HepG2 (cell line): ENCODE results near the gene TLCD3B. TPM values are rescaled to one million over a fixed set of nuclear protein-coding genes. Genes with fewer than 3 reads are reported as not detected.

Experiments
- BORCS8-MEF2B ChIP-seq: sonication (generic); formaldehyde crosslinking; IDR thresholded peaks from 2 replicates; pipeline ENCODE4 v1.8.0; 2022; ENCODE audit warnings: mild to moderate bottlenecking, missing genetic modification reagents
- BRF2 ChIP-seq: sonication (generic); formaldehyde crosslinking; IDR thresholded peaks from 2 replicates; pipeline ENCODE4 v1.8.1; 2022; ENCODE audit warnings: mild to moderate bottlenecking, missing genetic modification reagents
- DBP ChIP-seq: sonication (generic); formaldehyde crosslinking; IDR thresholded peaks from 2 replicates; pipeline ENCODE4 v1.4.0; 2020; ENCODE audit warnings: missing genetic modification reagents; ENCODE audit errors: not compliant biosample characterization
- KLF16 ChIP-seq, 2 experiments: sonication (generic) in 1 of 2; formaldehyde crosslinking in 1 of 2; IDR thresholded peaks; 2 replicates each; pipeline versions ENCODE4 v1.6.1 to v1.8.0; 2016 to 2023; ENCODE audit warnings: missing genetic modification reagents in 2 of 2, missing compliant biosample characterization in 1 of 2
- MTA1 ChIP-seq: sonication (generic); formaldehyde crosslinking; IDR thresholded peaks from 2 replicates; pipeline ENCODE4 v1.4.0; 2020; ENCODE audit warnings: missing genetic modification reagents, mild to moderate bottlenecking, borderline replicate concordance
- MXD3 ChIP-seq: IDR thresholded peaks from 2 replicates; pipeline ENCODE4 v1.6.1; 2016; ENCODE audit warnings: mild to moderate bottlenecking, missing biosample characterization, missing genetic modification reagents
- PBX2 ChIP-seq: IDR thresholded peaks from 2 replicates; pipeline ENCODE4 v1.6.1; 2016; ENCODE audit warnings: control low read depth
- RXRA ChIP-seq: sonication (generic); formaldehyde crosslinking; IDR thresholded peaks from 2 replicates; pipeline ENCODE4 v1.5.1; 2020; ENCODE audit warnings: missing genetic modification reagents
- SALL1 ChIP-seq: sonication (generic); formaldehyde crosslinking; IDR thresholded peaks from 2 replicates; pipeline ENCODE4 v1.8.0; 2022; ENCODE audit warnings: mild to moderate bottlenecking, missing genetic modification reagents
- WIZ ChIP-seq: sonication (generic); formaldehyde crosslinking; IDR thresholded peaks from 2 replicates; pipeline ENCODE4 v1.5.1; 2020; ENCODE audit warnings: mild to moderate bottlenecking, missing genetic modification reagents
- ZFP90 ChIP-seq: sonication (generic); formaldehyde crosslinking; IDR thresholded peaks from 2 replicates; pipeline ENCODE4 v1.8.0; 2022; ENCODE audit warnings: missing genetic modification reagents, mild to moderate bottlenecking, inconsistent platforms, borderline replicate concordance
- ZNF232 ChIP-seq: sonication (generic); formaldehyde crosslinking; IDR thresholded peaks from 2 replicates; pipeline ENCODE4 v1.4.0; 2020; ENCODE audit warnings: missing genetic modification reagents, borderline replicate concordance
- ZNF263 ChIP-seq: sonication (generic); formaldehyde crosslinking; IDR thresholded peaks from 2 replicates; pipeline ENCODE4 v1.4.0; 2020; ENCODE audit warnings: missing genetic modification reagents
- ZNF274 ChIP-seq: sonication (generic); formaldehyde crosslinking; IDR thresholded peaks from 2 replicates; pipeline ENCODE4 v1.5.1; 2020; ENCODE audit warnings: mild to moderate bottlenecking, missing genetic modification reagents
- ZNF275 ChIP-seq: sonication (generic); formaldehyde crosslinking; IDR thresholded peaks from 2 replicates; pipeline ENCODE4 v1.8.0; 2022; ENCODE audit warnings: missing genetic modification reagents, mild to moderate bottlenecking, inconsistent platforms, borderline replicate concordance
- ZNF281 ChIP-seq: sonication (generic); formaldehyde crosslinking; IDR thresholded peaks from 2 replicates; pipeline ENCODE4 v1.4.0; 2020; ENCODE audit warnings: missing genetic modification reagents, borderline replicate concordance
- ZNF615 ChIP-seq: sonication (generic); formaldehyde crosslinking; IDR thresholded peaks from 2 replicates; pipeline ENCODE4 v1.5.0; 2020; ENCODE audit warnings: mild to moderate bottlenecking, missing genetic modification reagents, borderline replicate concordance
- ZNF691 ChIP-seq: sonication (generic); formaldehyde crosslinking; IDR thresholded peaks from 2 replicates; pipeline ENCODE4 v1.4.0; 2020; ENCODE audit warnings: missing genetic modification reagents, low read depth, mild to moderate bottlenecking, borderline replicate concordance
- ZNF747 ChIP-seq: sonication (generic); formaldehyde crosslinking; IDR thresholded peaks from 2 replicates; pipeline ENCODE4 v1.8.1; 2023; ENCODE audit warnings: missing genetic modification reagents, mild to moderate bottlenecking, borderline replicate concordance
- polyA plus RNA-seq, 8 experiments: library from polyadenylated mRNA; depleted of rRNA in 3 of 8; stranded (reverse) in 7 of 8; unstranded in 1 of 8; fragments of >200 nt; fragmentation: Illumina TruSeq in 4 of 8; extraction: Trizol in 4 of 8; gene quantifications; 2 replicates each; pipeline versions ENCODE4 v1.2.1 to v1.2.3, GENCODE V29; 2011 to 2016; ENCODE audit warnings: low read depth in 4 of 8, missing spikeins in 1 of 8, mixed read lengths in 1 of 8; ENCODE audit not compliant: insufficient read depth in 1 of 8
- total RNA-seq, 5 experiments: library from RNA; depleted of rRNA; stranded (reverse); fragments of >200 nt; fragmentation: Illumina TruSeq; extraction: Trizol; gene quantifications; 2 replicates each; pipeline ENCODE4 v1.2.3, GENCODE V29; 2016; ENCODE audit warnings: low read depth in 1 of 5

Gene TLCD3B
- total and polyA plus RNA-seq, 2 of the 13 experiments (the other 11 are each of a cell fraction or from before 2014, with no cell fraction given) = not detected

GRCh38 chr16:29995324-29995910 lies 35.7 kb downstream of the TLCD3B start, which contains the start of gene HIRIP3 (continued):
- TF ChIP-seq KLF16 (CRISPR knock-in tag; IDR thresholded peaks at IDR 0.05) (no peak; a peak in 1 of 4 replicates), ZNF281 (CRISPR knock-in tag) (peak; percentile 43; the same call in 1 of the 2 replicates), MXD3 (CRISPR knock-in tag) (no peak; the same call in 1 of the 2 replicates), ZFP90 (CRISPR knock-in tag) (peak; percentile 96; the same call in 1 of the 2 replicates), SALL1 (peak; percentile 34), ZNF274 (CRISPR knock-in tag) (peak; percentile 67), PBX2 (peak; percentile 66), BRF2 (peak; percentile 86; the same call in 1 of the 2 replicates), ZNF232 (peak; percentile 90), WIZ (CRISPR knock-in tag) (0 out of 2 replicates have a peak, but pooled peaks have one; percentile 71), ZNF691 (0 out of 2 replicates have a peak, but pooled peaks have one; percentile 43), BORCS8-MEF2B (CRISPR knock-in tag) (peak; percentile 73; the same call in 1 of the 2 replicates), ZNF263 (CRISPR knock-in tag) (peak; percentile 67; the same call in 1 of the 2 replicates), DBP (peak; percentile 28), ZNF615 (0 out of 2 replicates have a peak, but pooled peaks have one; percentile 12), RXRA (CRISPR knock-in tag) (0 out of 2 replicates have a peak, but pooled peaks have one; percentile 5), ZNF275 (peak; percentile 94), MTA1 (CRISPR knock-in tag) (no peak; the same call in 1 of the 2 replicates), ZNF747 (CRISPR knock-in tag) (peak; percentile 74)
